HS-5 (cell line): ENCODE data around the gene DCLK1.

Experiments used
- DNase-seq: peaks from one replicate; pipeline ENCODE4 v3.0.0-alpha.2; 2012; ENCODE audit warnings: low read depth

The DCLK1 gene

DNA sequence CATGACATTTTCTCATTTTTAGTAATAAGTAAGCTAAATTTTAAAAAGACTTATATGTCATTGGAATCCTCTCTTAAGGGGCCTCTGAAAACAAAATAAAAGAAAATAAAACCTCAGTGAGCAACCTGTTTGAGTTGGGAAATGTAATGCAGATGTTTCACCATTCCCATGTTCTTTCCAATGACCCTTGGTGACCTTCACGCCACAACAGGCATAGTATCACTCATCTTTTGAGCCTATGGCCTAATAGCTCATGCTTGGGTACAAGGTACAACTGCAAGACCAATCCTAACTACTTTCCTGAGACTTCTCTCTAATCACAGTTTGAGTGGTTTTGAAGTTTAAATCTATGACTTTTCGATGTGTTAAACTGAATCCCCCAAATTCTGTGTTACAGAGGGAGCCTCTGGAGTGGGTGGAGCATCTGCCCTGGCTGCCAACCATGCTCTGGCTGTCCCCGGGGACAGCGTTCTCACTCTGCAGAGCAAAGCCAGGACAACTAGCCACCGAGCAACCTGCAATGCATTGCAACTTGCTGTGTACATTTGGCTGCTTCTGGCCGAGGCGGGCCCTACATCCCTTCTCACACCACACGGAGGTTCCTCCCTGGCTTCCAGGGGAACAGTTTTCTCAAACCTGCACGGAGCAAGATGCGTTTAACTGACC lies 346.8 kb downstream of the DCLK1 start:
- no peak for DNase-seq

- DNase-seq = no peak
These were observed 348.4 kb downstream of the DCLK1 start for GRCh38 chr13:35782793-35783192.

- DNase-seq = no peak
These were observed 349.9 kb downstream of the DCLK1 start for GRCh38 chr13:35781036-35782000.

DNA sequence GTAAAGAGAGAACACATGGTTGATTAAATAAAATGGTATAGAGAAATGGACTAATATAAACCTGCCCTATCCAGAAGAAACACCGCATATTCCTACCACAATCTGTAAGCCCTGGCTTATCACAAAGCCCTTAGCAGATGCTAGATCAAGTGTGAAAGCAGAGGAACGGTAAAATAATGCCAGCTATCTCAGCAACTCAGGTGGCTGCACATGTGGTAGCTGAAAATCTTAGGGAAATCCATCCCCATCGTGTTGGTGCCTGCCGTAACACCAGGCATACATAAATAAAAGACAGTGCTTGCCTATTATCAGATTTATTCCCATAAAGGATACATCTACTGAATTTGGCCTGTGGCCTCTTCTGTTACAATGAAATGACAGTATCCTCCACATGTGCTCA lies 350.6 kb downstream of the DCLK1 start:
- no peak for DNase-seq

DNA sequence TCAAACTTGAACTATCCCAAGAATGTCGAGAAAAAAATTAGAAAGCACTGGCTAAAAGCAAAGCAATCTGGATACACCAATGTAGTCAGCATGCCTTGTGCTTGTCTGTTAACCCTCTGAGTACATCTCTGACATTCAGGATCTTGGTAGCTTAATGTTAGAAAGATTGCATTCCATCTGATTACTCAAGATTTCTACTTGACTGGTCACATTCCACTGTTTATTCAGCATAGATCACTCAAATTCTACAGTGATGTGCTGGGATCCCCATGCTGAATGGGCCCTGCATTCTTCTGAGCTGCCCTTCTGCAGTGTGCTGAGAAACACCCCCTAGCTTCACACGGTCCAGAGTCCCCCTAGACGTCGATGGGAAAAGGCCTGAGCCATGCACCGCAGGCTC lies 359.3 kb downstream of the DCLK1 start:
- DNase-seq = peak; percentile 76

- no peak for DNase-seq
These were observed 360.4 kb downstream of the DCLK1 start for GRCh38 chr13:35770756-35771297.

- no peak for DNase-seq
These were observed 361.4 kb downstream of the DCLK1 start for GRCh38 chr13:35769812-35770211.

- DNase-seq = peak; percentile 13
These were observed 362.6 kb downstream of the DCLK1 start for GRCh38 chr13:35768551-35768950.

- no peak for DNase-seq
These were observed 363.1 kb downstream of the DCLK1 start for GRCh38 chr13:35768073-35768472.

DNA sequence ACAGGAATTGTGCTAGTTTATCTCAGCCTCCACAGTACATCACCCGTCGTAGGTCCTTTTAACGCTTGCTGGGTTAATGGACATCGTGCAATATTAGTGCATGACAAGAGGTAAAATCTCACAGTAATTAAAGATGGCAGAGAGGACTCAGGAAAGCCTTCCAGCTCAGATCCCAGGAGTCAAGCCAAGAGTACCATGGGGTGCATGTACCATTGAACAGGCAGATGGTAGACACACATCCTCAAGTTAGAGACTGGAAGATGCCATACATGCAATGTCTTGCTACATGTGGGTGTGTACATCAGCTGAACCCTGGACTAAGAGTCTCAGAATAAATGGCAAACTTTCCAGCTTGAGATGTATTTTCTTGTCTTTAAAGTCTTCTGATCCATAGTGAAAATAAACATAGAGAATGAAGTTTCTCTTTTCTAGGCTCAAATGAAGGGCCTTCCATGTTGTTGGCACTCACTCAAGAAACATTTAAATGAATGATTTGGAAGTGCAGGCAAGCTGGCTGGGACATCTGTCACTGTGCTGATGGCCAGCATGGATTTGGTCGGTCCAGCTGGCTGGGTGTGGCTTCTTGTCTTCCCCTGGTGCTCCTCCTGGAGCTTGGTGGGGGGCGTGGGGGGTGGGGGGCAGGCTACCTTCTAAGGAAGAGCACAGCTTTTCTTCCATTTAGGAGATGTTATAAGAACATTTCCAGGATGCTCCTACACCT lies 363.8 kb downstream of the DCLK1 start:
- no peak for DNase-seq

DNA sequence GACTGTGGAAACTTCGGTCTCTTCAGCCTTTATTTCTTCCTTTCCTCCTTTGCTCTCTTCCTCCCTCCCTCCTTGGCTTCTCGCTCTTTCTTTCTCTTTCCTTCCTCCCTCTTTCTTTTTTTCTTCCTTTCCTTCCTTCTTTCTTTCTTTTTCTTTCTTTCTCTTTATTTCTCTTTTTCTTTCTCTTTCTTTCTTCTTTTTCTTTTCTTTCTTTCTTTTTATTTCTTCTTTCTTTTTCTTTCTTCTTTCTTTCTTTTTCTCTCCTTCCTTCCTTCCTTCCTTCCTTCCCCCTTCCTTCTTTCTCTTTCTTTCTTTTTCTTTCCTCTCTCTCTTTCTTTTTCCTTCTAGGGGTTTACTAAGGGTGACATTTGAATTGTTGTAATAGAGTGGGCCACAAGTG lies 364.5 kb downstream of the DCLK1 start:
- DNase-seq = no peak

DNA sequence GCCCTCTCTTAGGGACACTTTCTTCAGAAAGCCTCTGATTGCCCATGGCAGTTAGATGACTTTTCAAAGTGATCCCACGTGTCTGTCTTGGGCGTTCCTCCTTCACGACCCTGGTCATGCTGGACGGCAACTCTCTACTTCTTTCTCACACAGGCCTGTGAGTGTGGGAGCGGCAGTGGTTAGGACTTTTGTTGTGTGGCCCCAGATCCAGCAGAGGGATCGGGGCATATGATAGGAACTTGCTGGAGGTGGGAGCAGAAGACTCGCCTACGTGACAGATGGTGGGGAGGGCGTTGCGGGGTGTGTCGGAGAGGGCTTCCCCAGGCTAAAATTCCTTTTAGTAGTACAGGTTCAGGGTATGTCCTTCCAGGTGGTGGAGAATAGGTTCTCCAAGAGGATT lies 365.2 kb downstream of the DCLK1 start:
- DNase-seq = no peak

GRCh38 chr13:35765366-35765765 lies 365.8 kb downstream of the DCLK1 start:
- no peak for DNase-seq

DNA sequence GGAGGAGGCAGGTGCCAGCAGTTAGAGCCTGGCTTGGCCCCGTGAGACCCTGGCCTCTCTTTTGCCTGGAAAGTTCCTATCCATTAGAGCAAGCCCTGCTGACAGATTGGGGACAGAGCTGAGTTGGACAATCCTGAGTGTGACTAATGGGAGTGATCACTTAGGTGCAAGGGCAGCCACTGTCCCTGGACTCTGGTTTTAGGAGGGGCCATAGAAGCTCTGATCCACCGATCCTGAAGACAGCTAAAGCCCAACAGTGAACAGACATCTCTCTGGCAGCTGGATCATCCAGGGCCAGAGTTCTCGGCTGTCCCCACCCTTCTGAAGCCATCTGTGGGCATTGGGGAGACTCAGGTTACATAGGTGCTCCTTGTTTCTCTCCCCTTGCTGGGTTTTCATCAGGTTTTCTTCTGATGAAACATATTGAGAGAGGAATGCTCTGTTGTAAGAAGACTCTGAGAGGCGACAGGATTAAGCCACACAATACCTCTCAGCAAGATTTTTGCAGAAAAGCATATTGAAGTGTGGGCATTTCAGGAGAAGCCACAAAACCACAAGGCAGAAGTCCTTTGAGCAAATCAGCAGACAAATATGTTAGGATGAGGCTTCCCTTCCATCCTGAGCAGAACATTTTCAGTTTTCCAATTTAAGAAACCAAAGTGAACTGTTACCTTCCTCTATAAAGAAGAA lies 366.7 kb downstream of the DCLK1 start:
- no peak for DNase-seq

GRCh38 chr13:35763782-35764123 lies 367.4 kb downstream of the DCLK1 start:
- no peak for DNase-seq

- no peak for DNase-seq
These were observed 368.0 kb downstream of the DCLK1 start for GRCh38 chr13:35763060-35763781.

DNA sequence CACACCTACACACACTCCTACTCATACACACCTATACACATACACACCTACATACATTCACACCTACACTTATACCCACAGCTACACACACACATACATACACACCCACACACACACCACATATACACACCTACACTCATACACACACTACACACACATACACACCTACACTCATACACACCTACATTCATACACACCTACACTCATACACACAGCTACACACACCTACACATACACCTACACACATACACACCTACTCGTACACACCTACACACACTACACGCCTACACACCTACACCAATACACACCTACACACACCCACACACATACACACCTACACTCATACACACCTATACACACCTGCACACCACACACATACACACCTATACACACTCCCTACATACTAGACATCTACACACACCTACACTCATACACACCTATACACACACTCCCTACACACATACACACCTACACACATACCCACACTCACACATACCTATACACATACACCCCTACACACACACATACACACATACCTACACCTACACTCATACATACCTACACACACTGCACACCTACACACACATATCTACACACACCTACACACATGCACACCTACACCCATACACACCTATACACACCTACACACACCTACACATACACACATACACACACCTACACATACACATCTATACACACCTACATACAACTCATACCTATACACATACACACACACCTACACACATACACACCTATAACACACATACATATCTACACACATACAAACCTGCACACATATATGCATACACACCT lies 369.5 kb downstream of the DCLK1 start:
- DNase-seq = no peak

- DNase-seq = no peak
These were observed 370.4 kb downstream of the DCLK1 start for GRCh38 chr13:35760735-35761281.

DNA sequence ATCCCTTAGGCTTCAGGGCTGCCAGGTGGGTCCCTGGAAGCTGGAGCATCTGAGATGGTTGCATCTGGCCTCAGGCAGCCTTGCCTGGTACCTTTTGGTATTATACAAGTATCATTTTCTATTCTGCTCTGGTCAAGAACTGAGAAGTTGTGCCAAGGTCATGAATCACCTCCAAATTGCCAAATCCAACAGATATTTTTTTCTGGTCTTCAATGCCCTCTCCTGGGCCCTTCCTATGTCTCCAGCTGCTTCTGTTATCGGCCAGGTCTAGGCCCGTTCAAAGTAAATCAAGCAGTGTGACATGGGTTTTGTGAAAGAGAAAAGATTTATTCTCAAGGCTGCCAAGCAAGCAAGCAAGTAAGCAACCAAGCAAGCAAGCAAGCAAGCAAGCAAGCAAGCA lies 383.6 kb downstream of the DCLK1 start:
- no peak for DNase-seq

- DNase-seq = no peak
These were observed 386.5 kb downstream of the DCLK1 start for GRCh38 chr13:35744566-35745178.
